Measurements from ENCODE around the gene THAP11.
A peak's percentile ranks its signal among the peaks of the same experiment; 100 is the strongest.

THAP11 gene
- 35.0 to 36.5 reads per million in 2 donors for total RNA-seq

DNA sequence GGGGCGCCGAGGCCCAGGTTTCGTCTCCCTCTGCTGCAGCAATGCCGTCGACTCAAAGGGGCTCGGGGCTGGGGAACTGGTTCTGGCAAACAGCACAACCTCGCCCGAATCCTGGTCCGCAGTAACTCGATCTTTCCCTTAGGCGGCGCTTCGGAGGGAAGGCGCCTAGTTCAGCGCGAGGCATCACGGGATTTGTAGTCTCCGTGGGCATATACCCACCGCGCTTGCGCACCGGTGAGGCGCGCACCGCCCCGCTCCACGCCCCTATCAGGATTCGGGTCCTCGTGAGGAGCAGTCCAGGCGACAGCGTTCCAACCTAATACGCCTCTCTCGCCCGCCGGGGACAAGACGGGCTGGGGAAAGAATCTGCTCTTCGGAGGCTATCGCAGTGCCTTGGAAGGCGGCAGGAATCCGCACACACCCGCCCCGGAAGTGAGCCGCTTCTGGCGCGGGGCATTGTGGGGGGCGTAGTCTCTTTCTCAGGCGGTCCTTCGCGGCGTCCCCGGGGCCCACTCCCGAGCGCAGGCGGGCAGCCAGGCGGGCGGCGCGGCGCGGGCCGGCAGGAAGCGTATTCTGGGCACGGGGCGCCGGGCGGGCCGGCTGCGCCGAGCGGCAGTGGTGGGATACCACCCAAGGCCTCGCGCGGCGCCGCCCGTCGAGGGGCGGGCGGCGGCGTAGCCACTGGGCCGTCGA, at the start of gene THAP11:
TSS of gene THAP11 (plus strand) at position 505 of the 693 bp plus-strand sequence. CDS start 235 bp downstream, outside the sequence.
- DNase-seq = peak; percentile 82 to 95 (median 90)

DNA sequence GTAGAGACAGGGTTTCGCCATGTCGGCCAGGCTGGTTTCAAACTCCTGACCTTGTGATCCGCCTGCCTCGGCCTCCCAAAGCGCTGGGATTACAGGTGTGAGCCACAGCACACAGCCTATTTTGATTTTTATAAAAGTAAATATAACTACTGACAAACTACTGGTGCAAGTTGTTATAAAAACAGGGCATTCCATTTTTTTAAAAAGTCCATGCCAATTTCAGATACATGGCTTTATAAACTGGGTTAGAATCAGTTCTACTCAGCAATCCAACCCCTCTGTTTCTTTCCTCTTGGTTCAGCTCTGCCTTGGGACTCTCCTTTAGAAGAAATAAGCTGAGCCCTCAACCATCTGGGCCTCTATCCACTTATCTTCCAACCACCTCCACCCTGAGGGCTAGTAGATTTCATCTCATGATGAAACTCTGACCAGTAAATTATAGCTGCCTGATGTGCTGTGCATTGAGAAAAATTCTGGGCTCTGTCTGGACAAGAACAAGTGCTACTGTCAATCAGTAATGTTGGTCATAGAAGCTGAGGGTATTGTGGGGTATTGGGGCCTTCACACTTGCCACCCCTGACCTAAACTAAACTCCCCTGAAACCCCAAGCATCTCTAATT, 45.9 kb upstream of the THAP11 start:
- no peak for DNase-seq

DNA sequence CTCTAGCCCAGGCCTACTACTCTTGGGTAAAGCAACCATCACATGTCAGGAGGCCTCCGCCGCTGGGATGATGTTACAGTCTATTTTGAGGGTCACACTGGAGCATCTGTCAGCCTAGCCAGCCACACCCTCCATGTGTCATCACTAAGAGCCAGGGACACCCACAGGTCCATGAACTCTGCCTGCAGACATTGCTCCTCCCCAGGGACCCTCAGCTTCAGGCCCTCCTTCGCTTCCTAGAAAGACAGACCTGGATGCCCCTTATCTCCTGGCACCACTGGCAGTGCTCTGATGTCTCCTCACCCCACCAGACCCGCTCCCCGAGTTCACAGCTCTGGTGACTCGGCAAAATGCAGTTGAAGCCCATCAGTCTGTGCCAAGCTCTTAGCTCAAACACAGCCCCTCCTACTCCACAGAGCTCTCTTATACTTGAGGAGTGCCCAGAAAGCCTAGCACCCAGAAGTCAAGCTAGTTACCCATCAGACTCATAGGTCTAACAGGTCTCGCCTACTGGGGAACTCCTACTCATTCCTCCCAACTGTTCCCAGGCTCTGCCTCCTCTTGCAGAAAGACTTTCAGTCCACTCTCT, 41.7 kb upstream of the THAP11 start:
- no peak for DNase-seq

DNA sequence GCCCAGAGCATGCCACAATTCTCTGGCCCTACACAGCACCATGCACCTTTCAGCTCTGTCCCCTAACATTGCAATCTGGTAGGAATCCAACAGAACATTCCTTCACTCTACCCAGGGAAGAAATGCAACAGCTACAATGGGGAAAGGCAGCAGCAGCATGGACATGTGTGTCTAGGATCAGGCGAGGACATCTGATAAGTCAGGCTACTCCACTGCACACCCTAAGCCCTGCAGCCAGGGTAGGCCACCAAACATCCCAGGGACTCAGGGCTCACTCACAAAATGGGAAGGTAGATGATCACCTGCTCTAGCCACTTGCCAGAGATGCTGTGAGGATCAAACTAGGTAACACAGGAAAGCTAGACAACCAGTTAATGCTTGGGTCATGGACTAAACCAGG, 40.9 kb upstream of the THAP11 start:
- no peak for DNase-seq

DNA sequence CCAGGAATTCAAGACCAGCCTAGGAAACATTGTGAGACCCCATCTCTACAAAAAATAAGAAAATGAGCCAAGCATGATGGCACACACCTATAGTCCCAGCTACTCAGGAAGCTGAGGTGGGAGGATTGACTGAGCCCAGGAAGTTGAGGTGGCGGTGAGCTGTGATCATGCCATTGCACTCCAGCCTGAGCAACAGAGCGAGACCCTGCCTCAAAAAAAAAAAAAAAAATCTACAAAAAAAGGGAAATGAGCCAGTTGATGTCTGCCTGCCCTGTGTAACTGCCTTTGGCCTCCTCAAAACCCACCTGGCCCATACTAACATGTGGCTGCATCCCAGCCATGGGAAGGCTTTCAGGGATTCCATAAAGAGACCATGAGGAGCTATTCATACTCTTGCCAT, 40.2 kb upstream of the THAP11 start:
- peak in 2 of 5 experiments; percentile 13 to 85 for DNase-seq

DNA sequence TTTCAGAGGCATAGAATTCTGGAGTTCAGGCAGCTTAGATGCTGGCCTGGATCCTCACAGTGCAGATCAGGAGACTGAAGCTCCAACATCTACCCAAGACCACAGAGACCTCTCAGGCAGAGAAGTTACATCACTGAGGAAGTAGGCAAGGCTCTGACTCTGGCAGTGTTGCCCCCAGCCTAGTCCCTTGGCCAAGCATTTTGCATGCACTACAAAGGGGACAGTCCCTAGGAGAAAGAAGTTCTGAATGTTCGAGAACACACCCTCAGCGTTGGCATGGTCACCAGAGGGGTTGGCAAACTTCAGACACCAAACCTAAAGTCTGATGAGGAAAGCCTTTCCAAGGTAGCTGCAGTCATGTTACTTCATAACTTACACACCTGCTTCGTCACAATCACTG, 38.2 kb upstream of the THAP11 start:
- no peak for DNase-seq

DNA sequence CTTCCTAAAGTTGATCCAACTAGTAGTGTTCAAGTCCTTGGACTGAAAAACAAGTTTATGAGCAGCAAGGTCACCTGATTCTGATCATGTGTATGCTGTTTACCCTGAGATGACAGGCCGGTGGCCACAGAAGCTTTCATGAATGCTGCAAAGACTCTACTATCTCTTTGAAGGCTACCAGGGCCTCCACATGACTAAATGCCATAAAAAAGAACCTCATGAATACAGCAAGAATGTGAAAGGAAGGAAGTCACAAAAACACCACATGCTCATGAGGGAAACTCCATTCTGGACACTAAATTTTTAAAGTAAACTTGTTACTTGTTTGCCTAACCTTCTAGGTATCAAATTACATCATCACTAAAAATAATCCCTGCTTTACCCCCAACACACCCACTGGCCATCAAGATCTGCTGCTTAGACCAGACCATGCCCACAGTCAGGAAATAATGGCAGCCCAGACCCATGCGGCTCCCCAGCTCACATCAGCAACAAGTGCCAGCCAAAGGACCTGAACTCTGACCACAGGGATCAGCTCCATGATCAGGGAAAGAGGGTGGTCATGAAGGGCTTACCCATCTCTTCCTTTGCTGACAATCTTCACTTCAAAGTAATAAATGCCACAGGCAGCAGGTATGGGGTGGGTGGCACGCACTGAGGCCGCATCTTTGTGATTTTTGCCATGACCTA, 37.1 kb upstream of the THAP11 start:
- DNase-seq = peak in 1 of 5 experiments; percentile 19

DNA sequence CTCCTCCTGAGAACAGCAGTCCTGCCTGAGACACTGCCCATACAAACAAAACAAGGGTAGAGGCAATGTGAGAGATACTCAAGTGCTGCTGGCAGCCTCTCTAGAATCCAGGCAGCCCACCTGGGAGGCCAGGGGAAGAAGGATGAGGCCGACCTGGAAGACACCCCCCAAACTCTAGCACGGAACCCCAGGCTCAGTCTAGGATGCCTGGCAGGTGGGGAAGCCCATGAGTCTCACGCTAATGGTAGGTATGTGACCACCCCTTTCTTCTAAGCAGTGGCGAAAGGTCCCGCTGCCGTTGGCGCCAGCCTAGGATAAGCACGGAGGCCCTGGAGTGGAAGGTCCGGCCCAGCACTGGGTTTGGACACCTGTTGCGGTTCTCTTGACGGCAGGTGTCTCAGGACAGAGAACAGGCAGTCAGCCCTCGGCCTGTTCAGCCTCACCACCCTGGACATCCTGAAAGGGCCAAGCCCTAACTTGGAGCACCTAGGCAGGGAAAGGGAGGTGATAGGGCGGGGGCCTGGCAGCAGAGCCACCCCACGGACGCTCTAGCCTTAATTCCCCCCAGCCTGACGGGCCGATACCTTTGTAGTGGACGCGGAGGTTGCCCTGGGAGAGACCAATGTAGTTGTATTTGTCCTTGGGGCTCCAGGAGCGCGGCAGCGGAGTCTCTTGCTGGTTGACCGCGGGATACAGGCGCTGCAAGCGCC, 36.2 kb upstream of the THAP11 start:
- DNase-seq = no peak

DNA sequence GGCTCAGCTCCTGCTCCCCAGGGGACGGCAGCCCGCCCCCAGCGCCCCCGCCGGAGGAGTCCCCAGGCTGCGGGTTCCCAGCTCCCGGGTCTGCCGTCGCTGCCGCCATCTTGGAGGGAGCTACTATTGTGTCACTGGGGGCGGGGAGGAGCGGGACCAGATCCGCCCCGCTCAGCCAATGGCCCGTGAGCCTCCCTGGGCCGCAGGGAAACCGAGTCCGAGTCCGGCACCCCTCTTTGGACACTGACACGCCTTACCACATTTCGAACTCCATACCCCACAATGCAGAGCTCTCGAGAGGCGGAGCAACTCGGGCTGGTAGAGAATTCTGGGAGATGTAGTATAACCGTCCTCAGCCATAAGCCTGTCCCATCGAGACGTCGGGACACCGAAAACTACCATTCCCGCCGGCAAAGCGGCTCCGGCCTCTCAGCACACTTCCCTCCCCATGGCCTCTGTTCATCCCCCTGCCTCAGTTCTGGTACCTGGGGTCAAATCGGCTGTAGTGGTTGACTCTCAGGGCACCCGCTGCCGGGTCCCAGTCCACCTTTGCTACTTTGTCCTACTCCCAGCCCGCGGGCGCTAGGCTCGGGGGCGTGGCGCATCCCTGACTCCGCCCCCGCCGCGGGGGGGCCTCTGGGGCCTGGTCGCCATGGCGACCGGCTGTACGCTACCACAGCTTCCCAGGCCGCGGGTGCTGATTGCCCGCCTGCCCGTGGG, 35.5 kb upstream of the THAP11 start, which contains the start of the genes RANBP10 and TSNAXIP1:
TSS of gene RANBP10 (minus strand) at position 133 of the 720 bp plus-strand sequence. CDS start at position 109, 24 bp downstream.
TSS of gene TSNAXIP1 (plus strand) at position 462 of the 720 bp plus-strand sequence. CDS start 261 bp downstream, outside the sequence.
- peak; percentile 88 to 100 (median 96) for DNase-seq

DNA sequence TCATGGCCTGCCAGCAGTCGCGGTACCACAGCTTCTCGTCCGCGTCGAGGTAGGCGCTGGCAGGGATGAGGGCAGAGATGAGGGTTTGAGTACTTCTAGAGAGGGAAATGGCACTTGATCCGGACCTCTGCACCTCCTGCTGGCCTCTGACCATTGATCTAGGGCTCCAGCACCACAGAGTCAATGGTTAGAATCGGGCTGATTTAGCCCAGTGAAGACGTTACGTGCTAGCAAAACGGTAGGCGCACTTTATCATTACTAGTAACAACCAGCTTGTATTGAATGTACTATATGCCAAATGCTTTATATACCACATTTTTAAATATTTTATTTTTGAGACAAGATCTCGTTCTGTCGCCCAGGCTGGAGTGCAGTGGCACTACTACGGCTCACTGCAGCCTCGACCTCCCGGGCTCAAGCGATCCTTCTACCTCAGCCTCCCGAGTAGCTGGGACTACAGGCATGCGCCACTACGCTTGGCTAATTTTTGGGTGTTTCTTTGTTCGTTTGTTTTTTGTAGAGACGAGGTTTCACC, 34.9 kb upstream of the THAP11 start:
- no peak for DNase-seq

DNA sequence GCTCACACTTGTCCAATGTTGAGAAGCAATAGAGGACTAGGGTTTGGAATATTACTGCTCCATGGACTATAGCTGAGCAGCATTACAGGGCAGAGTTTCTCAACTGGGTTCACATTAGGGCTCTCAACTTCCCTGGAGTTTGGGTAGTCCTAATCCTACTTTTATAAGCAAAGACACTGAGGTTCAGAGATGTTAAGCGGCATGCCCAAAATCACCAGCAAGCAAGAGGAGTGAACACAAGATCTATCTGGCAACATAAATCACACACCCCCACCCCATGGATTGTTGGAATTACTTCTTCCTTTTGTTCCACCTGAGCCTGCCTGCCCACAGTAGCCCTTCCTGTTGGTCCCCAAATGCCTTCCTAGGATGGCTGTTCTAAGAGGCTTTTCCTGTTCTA, 30.2 kb upstream of the THAP11 start:
- no peak for DNase-seq

DNA sequence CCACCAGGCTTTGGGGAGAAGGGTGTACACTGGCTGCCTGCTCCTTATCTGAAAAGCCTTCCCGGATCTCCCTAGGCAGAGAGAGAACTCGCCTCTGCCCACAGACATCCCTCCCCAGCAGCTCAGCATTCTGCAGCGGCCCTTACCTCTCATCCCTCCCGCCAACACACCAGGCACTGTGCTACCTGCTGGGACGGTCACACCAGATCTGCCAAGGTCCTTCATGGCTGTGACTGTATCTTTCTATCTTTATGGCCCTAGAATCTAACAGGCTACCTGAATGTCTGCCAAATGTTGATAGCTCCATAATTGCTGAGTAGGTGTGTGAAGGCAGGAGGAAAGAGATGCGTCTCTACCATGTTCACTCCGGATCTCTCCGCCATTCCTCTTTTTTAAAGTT, 27.6 kb upstream of the THAP11 start:
- no peak for DNase-seq

DNA sequence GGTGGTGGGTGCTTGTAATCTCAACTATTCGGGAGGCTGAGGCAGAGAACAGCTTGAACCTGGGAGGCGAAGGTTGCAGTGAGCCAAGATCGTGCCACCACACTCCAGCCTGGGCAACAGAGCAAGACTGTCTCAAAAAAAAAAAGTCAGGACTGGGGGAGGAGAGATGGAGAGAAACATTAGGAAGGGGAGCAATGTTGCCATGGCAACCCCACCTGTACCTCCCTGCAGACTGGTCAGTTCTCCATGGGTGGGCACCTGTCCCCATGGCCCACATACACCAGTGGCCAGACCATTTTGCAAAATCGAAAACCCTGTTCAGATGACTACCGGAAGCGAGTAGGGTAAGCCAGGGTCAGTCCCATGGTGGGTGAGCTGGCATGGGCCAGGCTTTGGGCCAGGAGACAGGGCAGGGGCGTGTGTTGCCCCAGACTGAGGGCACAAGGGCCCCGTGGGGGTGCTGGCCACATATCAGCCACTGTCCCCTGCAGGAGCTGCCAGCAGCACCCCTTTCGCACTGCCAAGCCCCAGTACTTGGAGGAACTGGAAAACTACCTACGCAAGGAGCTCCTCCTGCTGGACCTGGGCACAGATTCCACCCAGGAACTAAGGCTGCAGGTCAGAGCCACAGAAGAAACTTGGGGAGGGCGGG, 21.4 kb upstream of the THAP11 start:
- no peak for DNase-seq

DNA sequence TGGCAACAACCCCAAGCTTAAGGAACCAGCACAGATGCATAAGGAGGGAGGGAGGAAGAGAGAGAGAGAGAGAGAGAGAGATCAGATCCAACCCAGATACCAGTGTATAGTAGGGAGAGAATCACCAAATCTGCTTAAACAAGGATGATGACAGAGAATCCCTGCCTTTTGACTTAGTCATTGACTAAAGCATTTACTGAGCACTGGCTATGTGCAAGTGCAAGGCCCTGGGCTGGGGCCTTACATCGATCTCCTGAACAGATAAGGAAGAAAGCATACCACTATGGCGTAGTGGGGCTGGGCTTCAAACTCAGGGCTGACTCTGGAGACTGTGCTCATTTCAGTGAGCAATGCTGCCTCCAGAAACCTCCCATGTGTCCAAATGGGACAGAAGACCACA, 19.6 kb upstream of the THAP11 start:
- no peak for DNase-seq

DNA sequence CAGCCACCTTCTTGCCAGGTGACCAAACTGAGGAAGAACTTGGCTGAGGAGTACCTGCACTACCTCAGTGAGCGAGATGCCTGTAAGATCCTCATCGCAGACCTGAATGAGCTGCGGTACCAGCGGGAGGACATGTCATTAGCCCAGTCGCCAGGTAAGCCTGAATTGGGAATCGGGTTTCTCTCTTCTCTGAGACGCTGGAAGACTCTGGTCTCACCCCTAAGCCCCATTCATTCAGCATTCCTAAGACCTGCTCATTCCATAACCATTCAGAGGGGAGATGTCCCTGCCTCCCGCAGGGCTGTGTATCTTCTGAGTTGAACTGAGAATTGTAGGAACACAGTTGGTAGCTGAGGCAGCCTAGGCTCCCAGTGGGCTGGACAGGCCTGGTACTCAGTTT, 17.0 kb upstream of the THAP11 start:
- no peak for DNase-seq

DNA sequence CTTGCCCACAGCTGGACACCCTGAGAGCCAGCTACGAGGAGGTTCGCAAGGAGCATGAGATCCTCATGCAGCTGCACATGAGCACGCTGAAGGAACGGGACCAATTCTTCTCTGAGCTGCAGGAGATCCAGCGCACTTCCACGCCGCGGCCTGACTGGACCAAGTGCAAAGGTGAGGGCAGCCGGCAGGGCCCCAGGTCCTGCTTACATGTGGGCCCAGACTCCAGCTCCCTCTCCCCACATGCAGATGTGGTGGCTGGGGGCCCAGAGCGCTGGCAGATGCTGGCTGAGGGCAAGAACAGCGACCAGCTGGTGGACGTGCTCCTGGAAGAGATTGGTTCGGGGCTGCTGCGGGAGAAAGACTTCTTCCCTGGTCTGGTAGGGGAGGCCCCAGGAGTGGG, 16.2 kb upstream of the THAP11 start:
- no peak for DNase-seq

DNA sequence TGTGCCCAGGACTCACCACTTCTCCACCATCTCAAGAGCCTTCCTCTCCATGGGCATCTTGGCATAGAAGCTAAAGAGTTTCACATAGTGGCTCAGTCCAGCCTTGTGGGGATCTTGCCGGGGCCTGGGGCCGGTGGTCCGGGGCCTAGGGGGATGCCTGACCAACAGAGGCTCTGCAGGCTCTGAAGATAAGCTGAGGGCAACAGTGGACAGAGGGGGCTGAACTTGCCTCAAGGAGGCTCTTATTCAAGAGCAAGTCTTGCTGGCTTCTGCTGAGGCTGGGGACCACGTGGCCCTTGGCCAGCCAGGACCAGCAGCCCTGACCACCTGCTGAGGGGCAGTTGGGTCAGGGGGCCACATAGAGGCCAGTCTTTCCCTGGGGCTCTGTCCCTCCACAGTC, 13.5 kb upstream of the THAP11 start:
- DNase-seq = no peak

DNA sequence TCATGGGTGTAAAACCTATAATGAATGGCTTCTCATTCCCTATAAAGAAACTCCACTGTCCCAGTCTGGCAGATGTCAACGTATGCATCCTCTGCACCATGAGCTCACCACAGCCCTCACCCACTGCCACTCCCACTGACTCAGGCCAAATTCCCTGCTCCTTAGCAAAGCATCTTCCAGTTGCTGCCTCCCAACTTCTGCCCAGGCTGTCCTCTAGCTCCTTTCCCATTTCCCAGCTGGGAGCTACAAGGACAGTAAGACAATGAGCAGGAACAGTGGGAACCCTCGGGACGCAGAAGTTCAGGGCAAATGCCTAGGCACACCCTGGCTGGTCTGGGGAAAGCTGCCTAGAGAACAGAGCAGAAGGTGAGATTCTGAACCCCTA, 9.1 kb upstream of the THAP11 start:
- no peak for DNase-seq

DNA sequence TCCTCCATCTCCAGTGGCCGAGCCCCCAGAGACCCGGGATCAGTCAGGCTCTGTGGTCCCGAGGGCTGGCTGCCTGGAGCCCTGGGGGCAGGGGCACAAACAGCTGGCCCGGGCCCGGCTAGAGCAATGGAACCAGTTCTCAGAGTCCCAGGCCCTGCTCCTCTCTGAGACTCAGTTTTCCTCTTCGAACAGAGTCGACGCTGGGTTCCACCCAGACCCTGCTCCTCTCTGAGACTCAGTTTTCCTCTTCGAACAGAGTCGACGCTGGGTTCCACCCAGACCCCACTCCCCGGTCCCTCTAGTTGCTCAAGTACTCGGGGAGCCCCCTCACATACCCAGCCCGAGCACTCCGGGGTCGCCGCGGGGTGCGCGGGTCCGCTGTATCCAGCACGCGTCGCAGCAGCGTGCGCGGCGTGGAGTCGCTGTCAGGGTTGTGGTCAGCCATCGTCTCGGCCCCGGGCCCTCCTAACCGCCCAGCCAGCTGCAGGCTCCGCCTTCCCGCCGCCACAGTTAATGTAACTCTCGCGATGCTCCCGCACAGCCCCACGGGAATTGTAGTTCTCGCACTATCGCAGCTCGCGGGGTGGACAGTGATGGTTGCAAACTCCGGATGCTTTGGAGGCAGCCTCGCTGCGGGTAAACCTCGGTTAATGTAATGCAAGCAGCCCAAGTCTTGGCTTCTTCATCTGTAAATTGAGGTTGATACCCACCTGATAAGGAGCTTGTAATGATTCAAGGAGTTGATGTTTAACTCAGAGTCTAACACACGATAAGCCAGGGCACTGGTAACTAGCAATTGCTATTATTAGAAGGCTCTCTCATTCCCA, 8.5 kb upstream of the THAP11 start:
- peak; percentile 79 to 95 (median 88) for DNase-seq

DNA sequence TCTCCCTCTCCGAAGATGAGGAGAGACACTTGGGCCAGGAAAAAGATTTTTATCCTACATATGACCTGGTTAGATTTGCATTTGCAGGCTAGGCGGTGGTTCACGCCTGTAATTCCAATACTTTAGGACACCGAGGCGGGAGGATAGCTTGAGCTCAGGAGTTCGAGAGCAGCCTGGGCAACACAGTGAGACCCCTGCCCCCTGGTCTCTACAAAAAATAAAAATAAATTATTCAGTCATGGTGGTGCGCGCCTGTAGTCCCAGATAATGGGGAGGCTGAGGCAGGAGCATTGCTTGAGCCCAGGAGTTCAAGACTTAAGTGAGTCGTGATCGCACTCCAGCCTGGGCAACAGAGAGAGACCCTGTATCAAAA, 7.9 kb upstream of the THAP11 start:
- DNase-seq = no peak

Data from T-helper 2 cell (primary cell).